CD4-positive, alpha-beta T cell treated with Interleukin-4 for 1 hour (primary cell): ENCODE results near the gene SGK2.

Source experiments
- DNase-seq, 2 donors: peaks; one replicate each; pipeline ENCODE4 v3.0.0-alpha.2; 2020 to 2022

SGK2 gene

DNA sequence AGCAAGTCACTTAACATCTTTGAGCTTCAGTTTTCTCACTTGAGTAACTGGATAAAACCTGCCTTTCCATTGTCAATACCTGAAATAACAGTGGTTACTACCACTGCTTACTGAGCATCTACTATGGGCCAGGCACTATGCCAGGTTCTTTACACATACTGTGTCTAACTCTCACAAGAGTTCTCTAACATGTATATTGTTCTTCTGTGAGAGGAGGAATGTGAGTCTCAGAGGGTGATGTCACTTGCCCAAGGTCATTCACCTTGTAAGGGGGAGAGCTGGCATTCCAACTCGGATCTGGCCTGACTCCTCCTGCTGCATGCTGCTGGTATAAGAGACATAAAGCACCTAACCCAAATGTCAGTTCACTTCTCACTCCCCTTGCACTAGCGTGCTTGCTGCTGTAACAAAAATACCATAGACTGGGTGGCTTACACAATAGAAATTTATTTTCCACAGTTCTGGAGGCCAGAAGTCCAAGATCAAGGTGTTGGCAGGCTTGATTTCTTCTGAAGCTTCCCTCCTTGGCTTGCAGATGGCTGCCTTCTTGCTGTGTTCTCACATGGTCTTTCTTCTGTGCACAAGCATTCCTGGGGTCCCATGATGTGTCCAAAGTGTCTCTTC is 21.9 kb upstream of the SGK2 start:
- no peak for DNase-seq

DNA sequence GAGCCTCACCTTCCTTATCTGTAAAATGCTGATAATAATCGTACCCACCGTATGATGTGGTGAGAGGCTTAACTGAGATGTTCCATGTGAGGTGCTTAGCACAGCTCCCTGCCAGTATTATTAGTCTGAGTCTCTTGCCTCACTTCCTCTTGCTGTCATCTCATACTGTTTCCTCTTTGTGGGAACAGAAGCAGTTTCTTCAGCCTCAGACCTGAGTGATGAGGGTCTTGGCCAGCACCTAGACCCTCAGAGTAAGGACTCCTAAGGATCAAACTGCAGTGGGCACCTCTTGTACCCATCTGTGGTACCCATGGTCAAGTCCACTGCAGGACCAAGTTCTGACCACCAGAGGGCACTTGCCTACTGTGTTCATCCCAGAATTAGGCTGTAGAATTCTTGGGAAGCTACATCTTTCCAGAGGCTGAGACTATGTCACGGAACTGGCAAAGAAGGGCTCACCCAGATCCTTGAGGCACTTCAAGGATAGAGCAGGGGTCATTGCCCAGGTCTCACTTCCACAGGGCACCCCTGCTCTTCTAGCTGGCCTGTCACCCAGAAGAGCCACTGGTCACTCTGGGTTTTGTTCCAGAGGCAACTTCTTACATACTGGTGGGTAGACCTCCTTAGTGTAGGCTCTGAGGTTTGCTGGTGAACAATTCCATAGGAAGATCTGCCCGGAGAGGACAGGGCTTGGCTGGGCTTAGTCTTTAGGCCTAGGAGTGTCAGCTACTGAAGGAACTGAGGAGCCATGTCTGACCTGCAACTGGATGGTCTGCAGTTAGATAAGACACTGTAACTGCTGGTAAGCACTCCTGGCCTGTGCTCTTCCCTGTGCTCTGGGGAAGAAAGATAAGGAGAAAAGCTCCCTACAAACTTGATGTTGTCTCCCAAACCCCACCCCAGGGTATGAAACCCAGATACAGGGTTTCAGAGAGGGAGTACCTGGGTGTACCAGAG is 20.6 kb upstream of the SGK2 start:
- peak; percentile 25 to 39 for DNase-seq

DNA sequence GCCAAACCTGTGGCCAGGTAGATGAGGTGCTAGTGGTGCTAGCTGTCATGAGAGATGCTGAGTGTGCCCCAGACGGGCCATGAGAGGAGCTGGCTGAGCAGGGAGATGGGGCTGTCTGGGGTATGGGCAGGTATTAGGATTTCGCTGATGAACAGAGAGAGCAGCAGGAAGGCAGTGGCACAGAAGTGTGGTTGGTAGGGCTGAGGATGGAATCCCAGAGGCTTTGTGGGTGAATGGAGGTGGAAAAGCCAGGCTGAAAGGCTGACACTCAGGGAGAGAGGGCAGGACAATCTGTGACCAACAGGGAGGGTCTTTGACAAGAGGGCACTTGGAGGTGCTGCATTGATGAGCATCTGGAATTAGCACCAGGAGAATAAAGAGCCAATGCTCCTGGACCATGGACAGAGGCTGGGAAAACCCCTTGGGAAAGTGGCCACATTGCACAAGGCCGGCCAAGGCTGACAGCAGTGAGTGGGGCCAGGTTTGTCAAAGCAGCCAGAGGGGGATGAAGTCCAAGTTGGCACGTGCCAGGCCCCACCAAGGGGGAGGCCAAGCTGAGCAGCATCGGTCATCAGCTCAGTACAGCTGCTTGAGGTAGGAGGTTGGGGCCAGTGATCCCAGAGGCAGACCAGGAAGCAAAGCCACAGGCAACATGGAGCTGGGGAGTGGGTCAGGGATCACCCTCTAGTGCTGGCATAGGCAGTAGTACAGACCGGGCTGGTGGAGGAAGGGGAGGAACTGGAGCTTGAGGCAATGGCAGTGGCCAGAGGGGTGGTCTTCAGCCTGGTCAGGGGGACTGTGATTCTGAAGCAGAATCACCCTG is 19.7 kb upstream of the SGK2 start:
- DNase-seq = no peak

DNA sequence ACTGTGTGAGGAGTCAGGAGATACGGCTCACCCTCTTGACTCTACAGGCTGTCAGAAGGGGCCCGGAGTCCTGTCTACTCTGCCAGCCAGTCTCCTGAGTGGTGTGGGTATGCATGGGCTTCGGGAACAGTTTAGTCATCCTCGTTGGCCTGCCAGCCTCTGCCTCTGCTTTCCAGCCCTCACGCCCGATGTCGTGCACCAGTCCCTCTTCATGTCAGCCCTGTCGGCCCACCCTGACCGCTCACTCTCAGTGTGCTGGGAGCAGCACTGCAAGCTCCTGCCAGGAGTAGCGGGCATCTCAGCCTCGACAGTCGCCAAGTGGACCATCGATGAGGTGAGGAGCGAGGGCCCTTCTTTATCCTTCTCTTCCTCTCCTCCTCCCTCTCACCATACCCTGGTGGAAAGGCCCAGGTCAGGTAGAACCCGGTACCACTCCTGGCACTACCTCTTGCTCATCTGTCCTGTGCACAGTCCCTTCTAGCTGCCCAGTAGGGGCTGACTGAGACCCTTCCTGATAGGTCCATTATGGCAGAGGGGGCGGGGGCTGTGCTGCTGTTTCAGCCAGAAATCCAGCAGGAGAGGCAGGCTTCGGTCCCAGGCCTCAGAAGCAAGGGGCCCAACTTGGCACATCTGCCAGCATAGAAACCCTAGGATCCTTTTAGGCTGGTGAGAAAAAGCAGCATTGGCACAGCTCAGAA is 18.7 kb upstream of the SGK2 start:
- DNase-seq = no peak

DNA sequence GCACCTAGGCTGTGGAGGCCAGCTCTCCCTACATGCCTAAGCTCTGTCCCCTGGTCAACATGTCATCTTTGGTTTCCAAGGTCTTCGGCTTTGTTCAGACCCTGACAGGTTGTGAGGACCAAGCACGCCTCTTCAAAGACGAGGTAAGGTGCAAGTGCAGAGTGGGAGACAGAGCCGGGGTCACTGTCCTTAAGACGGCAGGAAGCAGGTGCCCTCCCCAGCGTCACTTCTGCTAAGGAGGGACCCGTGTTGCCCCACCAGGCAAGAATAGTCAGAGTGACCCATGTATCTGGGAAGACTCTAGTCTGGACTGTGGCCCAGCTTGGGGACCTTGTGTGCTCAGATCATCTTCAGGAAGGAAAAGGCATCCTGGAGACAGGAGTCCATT is 18.2 kb upstream of the SGK2 start:
- DNase-seq = no peak

DNA sequence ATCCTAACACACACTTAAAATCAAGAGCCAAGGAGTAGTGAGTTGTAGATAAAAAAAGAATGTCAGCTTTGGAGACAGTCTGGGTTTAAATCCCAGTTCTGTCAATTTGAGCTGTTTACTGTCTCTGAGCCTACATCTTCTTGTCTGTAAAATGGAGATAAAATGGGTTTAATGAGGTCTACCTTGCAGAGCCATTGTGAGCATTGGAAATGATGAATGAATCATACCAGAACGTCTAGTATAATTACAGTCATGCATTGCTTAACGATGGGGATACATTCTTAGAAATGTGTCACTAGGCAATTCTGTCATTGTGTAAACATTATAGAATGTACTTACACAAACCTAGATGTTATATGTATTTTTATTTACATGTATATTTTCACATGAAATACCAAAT is 17.6 kb upstream of the SGK2 start:
- no peak for DNase-seq

DNA sequence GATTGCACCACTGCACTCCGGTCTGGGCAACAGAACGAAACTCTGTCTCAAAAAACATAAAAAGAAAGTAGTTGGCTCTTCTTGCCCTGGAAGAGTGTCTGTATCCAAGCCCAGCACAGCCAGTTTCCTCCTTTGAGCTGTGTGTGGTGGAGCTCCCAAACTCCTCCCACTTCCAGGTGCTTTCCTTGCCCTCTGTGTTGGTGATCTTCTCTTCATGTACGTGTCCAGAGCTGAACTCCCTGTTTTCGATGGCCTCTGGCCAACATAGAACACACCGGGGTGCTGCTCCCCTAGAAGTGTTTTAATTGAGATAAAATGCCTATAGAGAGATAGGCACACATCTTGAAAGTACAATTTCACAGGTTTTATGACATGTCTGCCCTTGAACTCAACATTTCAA is 16.7 kb upstream of the SGK2 start:
- no peak for DNase-seq

DNA sequence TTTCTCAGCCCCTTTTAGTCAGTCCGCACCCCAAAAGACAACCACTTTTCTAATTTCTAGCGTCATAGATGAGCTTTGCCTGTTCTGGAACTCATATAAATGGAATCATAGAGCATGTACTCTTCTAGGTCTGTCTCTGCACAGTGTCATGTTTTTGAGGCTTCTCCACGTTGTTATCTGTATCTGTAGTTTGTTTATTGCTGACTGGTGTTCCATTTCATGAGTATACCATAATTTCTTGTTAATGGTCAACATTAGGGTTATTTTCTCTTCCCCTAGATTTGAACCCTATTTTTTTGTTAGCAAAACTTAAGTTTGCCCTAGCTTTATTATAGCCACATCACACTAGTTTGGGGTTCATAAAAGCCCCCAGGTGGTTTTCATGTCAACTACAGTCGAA is 16.2 kb upstream of the SGK2 start:
- no peak for DNase-seq

DNA sequence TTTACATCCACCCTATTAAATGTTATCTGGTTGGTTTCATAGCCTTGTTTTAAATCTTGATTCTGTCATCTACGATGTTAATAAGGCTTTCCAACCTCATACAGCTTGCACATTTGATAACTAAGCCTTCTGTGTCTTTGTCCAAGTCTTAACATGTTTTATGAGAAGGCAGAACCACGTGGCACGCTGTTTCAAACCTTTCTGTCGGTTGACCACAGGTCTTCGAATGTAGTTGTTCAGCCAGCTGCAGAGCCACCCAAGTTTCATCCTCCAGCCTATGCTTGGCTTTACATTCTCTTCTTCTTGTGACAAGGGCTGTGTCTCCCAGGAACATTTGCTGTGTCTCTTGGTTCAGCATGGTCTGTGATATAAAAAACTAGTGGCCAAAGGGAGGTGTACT is 15.7 kb upstream of the SGK2 start:
- no peak for DNase-seq

DNA sequence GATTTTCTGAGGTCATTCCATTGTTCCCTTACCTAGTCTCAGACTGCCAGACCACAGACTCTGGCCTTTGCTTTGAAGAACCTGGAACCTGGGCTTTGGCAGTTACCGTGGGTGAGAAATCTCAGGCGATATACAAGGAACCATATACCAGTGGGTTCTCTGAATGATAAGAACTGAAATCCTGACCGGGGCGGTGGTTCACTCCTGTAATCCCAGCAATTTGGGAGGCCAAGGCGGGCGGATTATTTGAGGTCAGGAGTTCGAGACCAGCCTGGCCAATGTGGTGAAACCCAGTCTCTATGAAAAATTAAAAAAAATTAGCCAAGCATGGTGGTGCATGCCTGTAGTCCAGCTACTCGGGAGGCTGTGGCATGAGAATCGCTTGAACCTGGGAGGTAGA is 14.3 kb upstream of the SGK2 start:
- DNase-seq = no peak

DNA sequence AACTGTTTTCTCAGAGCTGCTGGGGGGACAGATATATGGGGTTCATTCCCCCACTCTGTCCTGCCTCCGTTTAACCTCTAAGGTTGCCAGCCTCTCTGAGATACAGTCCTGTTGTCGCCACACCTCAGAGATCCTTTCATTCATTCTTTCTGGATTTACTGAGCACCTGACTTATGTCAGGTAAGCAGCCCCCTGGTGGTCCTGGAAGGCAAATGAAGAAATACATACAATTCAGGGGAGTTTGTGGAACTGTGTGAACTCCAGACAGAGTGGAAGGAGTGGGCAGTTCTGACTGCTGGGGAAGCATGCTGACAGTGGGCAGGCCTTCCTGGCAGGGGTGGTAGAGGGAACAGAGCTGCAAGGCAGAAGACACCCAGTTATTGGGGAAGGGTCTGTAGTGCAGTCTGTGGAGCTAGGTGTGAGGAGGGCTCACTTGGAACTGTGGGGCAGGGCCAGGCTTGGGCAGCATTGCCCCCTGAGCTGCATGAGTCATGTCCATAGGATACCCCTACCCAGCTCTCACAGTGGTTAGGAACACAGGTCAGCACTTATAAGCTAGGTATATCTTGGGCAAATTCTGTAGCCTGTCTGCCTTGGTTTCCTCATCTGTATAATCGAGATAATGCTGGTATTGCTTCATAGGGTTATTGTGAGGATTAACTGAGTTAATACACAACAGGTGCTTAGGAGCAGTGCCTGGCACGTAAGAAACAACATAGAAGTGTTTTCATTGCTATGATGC is 12.8 kb upstream of the SGK2 start:
- DNase-seq = no peak

DNA sequence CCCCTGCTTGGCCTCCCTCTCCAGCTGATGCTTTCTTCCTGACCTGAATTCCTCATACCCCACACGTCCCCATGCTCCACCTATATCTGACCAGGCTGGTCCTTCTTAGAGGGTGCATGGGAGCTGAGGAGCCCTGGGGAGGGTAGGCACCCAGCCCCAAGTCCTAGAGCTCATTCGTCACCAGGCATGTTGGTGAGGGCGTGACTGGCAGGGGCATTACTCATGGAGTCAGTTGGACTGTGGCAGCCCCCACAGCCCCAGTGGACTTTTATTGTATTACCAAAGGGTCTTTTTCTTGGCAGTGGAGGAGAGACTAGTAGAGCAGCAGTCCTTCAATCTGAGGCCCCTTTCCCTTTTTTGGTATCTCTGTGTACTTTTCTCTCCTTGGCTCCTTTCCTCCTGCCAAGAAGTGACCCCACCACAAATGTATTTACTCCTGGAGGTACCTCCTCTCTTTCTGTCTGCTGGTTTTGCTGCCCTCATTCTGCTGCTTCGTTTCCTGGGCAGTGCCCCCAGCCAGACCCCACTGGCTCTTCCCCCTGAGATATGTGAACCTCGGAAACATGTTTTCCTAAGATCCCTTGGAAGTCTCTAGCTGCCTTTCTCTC is 10.4 kb upstream of the SGK2 start:
- DNase-seq = no peak

DNA sequence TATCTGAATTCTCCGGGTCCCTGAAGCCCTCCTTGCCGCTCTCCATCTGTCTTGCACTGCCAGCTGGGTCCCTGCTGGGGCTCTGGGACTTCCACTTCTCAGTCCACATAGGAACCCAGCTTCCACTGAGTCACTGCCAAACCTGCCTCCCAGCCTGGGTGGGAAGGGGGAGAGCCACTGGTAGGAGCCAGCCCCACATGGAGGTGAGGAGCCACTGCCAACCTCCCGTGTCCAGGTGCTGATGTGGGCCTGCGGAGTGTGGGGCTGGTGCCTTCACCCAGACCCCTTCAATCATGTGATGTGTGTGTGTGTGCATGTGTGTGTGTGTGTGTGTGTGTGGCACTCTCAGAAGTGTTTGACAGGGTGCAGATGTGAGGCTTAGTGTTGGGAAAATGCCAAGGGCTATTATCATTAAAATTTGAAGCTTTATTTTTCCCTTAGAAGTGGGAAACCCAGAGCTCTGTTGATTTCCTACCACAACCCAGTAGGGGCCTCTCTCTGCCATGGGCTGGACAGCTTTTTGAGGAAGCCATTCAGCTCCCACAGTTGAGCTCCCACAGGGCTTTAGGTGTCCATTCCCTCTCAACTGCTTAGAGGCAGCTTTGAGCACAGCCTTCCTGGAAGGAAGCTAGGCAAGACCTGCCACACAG is 9.3 kb upstream of the SGK2 start:
- DNase-seq = no peak

DNA sequence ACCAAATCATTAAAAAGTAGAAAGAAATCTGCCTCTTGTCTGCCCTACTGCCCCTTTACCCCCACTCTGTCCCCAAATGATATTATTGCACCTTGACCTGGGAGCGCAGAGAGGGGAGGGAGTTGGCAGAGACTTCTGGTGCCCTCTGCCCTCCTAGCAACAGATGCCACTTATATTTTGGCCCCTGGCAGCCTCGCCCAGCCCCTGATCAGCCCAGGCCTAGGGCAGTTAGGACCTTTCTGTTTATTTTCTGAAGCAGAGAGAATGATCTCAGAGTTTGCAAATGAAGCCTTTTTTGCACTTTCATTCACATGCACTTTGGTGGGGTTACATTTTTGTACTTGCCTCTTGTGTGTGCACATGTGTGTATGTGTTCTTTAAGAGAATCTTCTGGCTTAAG is 8.4 kb upstream of the SGK2 start:
- DNase-seq = no peak

DNA sequence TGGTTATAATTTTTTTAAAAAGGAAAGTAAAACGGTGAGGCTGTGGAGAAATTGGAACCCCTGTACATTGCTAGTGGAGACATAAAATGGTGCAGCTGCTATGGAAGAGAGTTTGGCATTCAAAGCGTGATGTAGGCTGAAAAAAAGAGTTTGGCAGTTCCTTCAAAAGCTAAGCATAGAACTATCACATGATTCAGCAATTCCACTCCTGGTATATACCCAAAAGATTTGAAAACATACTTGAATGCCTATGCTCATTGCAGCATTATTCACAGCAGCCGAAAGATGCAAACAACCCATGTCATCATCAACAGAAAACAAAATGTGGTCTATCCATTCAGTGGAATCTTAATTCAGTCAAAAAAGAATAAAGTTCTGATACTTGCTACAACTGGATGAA is 4.5 kb upstream of the SGK2 start:
- no peak for DNase-seq

DNA sequence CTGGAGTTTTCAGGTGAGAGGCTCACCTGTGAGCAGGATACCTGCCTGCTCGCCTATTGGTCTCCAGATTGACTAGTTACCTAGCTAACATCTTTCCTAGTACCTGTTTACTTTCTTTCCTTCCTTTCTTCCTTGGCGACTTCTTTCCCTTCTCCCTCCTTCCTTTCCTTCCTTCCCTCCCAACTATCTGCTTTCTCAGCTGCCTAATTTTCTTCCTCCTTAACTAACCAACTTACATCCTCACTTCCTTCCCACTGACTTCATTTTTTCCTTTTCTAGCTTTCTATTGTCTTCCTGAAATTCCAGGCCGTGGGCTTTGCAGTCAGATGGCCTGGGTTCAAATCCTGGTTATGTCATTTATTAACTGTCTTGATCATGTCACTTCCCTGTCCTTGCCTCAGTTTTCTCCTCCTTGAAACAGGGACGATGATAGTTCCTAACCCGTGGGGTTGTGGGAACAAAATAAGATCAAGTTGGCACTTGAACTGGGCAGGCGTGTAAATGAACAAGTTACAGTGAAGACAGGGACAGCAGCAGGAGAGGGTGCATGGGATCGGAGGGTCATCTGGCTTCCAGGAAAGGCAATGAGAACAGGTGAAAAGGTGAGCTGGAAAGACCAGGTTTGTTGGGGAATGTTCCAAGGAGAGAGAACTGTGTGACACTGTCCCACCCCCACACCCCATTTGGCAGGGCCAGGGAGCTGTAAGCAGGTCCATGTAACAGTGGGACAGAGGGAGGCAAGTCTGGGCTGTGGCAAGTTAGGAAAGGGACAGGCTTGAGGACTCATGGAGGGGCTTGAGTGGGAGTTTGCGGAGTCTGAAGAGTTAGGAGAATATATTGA is 540 bp downstream of the SGK2 start:
- no peak for DNase-seq

DNA sequence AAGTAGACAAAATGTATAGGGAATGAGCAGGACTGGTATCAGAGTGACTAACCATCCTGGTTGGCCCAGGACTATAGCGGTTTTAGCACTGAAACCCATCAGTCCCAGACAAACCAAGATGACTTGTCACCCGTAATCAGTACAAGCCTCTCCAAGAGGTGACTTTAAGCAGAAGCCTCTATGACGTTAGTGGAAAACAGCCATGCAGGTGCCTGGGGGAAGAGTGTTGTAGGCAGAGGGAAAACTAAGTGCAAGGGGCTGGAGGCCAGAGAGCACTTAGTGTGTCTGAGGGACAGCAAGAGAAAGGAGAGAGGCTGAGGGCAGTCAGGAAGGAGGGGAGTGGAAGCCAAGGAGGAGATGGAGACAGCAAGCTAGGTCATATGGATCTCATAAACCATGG is 2.1 kb downstream of the SGK2 start:
- DNase-seq = no peak

DNA sequence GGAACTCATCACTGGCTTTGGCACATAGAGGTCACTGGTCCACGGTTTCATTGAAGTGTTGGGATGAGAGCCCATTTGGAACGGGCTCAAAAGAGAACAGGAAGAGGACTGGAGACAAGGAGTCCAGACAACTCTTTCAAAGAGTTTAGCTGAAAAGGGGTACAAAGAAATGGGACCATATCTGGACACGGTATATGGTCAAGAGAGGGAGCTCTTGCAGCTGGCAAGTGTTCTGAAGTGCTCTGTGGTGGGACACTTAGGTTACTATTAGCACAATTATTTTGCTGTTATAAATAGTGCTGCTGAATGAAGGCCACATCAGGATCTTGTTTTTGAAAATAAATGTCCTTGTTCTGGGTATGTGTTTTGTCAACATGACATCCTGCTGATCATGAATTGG is 4.6 kb downstream of the SGK2 start:
- no peak for DNase-seq

DNA sequence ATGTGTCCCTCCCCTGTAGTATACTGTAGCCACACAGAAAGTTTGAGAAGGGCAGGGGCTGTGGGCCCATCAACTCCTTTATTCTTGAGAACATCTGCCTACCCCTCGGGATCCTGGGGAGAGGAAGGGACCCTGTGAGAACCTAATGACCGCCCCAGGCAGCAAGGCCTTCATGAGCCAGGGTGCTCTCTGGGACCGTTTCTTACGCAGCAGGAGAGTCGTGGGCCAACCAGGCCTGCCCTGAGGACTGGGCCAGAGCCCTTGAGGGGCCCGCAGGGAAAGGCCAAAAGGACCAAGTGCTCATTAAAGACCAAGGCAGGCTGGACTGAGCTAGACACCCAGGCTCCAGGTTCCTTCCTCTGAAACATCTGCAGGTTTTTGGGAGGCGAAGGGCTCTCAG is 5.2 kb downstream of the SGK2 start:
- no peak for DNase-seq

DNA sequence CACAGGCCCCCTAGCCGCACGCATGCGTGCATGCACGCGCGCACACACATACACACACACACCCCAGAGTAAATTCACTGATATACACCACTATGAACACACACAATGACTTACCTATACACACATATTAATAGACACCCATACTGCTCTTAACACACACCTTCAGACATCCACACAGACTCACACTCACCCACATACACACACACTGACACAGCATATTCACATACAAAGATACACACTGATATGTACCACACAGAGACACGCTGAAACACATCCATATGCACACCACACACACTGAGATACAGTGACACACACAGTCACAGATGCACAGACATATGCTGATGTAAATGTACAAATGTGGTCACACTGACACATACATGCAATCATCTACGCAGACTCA is 5.6 kb downstream of the SGK2 start:
- DNase-seq = no peak
